CD4-positive, alpha-beta T cell treated with Interleukin-6 for 4 hours (primary cell): ENCODE measurements around the gene LHFPL2.
"Not testable (repeated sequence)": the region's sequence is repeated elsewhere in the genome, so short reads cannot be mapped to it uniquely, and the experiment has no call there.

Experiments used
- DNase-seq: peaks from one replicate; pipeline ENCODE4 v3.0.0-alpha.2; 2020; ENCODE audit warnings: mixed read lengths

LHFPL2 gene

GRCh38 chr5:78496373-78496772 lies 152.2 kb downstream of the LHFPL2 start:
- DNase-seq = no peak

GRCh38 chr5:78495800-78496199 lies 152.8 kb downstream of the LHFPL2 start:
- no peak for DNase-seq

GRCh38 chr5:78492650-78493049 lies 155.9 kb downstream of the LHFPL2 start:
- DNase-seq = no peak

GRCh38 chr5:78492224-78492623 lies 156.3 kb downstream of the LHFPL2 start:
- DNase-seq = no peak

- DNase-seq = no peak
Measured at GRCh38 chr5:78490709-78491485, 157.7 kb downstream of the LHFPL2 start.

GRCh38 chr5:78487846-78488245 lies 160.7 kb downstream of the LHFPL2 start:
- no peak for DNase-seq

- no peak for DNase-seq
Measured at GRCh38 chr5:78486218-78486617, 162.4 kb downstream of the LHFPL2 start.

- no peak for DNase-seq
Measured at GRCh38 chr5:78483809-78484521, 164.6 kb downstream of the LHFPL2 start.

GRCh38 chr5:78482948-78483347 lies 165.6 kb downstream of the LHFPL2 start:
- DNase-seq = no peak

GRCh38 chr5:78476795-78477194 lies 171.8 kb downstream of the LHFPL2 start:
- DNase-seq = no peak

GRCh38 chr5:78475370-78475769 lies 173.2 kb downstream of the LHFPL2 start:
- no peak for DNase-seq

GRCh38 chr5:78473751-78474150 lies 174.8 kb downstream of the LHFPL2 start:
- DNase-seq = no peak

- DNase-seq = no peak
Measured at GRCh38 chr5:78472469-78473106, 176.0 kb downstream of the LHFPL2 start.

- DNase-seq = no peak
Measured at GRCh38 chr5:78471896-78472295, 176.7 kb downstream of the LHFPL2 start.

GRCh38 chr5:78467752-78468357 lies 180.7 kb downstream of the LHFPL2 start:
- DNase-seq = no peak

GRCh38 chr5:78467140-78467539 lies 181.4 kb downstream of the LHFPL2 start:
- no peak for DNase-seq

GRCh38 chr5:78458843-78459242 lies 189.7 kb downstream of the LHFPL2 start:
- DNase-seq = no peak

GRCh38 chr5:78457507-78457906 lies 191.1 kb downstream of the LHFPL2 start:
- DNase-seq = not testable (repeated sequence)

GRCh38 chr5:78449103-78449502 lies 199.5 kb downstream of the LHFPL2 start:
- DNase-seq = no peak

- DNase-seq = no peak
Measured at GRCh38 chr5:78447775-78448424, 200.7 kb downstream of the LHFPL2 start.
